ENCODE data around the gene NAT10.

The NAT10 gene

DNA sequence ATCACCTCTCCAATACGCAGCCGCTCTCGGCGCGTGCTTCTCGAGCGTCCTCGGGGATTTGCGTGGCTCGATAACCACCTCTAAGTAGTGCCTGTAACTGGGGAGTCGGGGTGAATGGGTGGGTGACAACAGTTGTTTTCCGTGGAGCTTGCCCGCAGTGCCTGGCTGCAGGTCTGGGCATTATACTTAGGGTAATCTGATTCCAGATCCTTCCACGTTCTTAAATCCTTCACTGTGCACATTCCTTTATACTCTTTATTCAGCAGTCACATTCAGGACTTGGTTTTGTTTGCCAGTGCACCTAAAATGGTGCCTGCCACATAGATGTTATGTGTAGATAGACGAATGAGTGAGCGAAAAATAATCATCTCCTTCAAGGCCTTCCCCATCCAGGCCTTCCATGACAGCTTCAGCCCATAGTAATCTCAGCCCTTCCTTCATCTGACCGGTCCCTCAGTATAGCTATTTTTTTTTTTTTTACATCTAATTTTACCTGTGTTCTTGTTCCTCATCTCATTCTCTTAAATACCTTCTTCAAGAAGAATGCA, 602 bp downstream of the NAT10 start:
- in situ Hi-C loops (cut with MboI; ENCODE audit: low sequenced_read_pairs): no loop called here

DNA sequence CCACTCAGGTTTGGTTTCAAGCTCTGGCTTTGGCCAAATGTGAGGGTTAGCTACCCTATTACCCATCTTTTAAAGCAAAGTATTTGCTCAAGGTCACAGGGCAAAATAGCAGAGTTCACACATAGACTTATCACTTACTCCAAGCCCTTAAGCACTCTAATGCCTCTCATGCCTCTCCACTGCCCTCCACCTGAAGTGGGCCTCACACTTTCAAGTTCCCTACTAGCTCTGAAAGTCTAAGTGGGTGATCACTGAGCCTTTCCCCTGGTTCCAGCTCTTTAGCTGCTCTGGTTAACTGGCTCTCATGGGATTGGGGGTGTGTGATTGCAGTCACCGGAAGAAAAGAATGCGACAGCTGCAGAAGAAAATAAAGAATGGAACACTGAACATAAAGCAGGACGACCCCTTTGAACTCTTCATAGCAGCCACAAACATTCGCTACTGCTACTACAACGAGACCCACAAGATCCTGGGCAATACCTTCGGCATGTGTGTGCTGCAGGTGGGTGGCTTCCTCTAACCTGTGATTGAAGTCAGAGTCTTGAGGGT, 6.4 kb downstream of the NAT10 start:
- in situ Hi-C loops (cut with MboI; ENCODE audit: low sequenced_read_pairs): no loop called here

GRCh38 chr11:34114014-34114413, 8.6 kb downstream of the NAT10 start:
- in situ Hi-C loops (cut with MboI; ENCODE audit: low sequenced_read_pairs): no loop called here

DNA sequence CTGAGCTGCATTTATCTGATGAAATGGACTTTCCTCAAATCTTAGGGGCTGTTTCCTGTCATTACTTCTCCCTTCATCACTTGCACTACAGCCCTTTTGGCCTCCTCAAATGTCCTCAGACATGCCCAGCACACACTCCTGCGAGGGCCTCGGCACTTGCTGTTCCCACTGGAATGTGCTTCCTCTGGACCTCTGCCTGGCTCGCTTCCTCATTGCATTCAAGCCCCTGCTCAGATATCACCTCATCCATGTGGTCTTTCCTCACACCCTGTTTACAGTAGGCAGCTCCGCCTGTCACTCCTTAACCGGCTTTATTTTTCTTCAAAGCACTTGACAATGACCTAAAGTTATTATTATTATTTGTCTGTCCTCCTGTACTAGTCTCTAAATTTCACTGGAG, 9.0 kb downstream of the NAT10 start:
- in situ Hi-C loops (cut with MboI; ENCODE audit: low sequenced_read_pairs): no loop called here

DNA sequence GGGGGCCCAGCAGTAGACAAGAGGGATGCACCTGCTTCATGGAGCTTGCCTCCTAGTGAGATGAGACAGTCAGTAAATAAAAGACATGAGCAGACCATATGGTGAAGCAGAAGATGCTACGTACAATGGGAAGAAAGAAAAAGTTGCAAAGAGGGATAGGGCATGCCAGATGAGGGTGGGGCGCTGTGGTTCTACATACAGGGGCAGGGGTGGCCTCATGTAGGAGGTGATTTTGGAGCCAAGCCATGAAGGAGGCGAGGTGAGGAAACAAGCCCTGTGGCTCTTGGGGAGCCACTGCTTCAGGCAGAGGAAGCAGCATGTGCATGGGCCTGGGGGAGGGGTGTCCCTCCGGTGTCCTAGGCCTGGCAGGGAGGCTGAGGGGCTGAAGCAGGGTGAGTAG, 15.2 kb downstream of the NAT10 start:
- in situ Hi-C loops (cut with MboI; ENCODE audit: low sequenced_read_pairs): no loop called here

DNA sequence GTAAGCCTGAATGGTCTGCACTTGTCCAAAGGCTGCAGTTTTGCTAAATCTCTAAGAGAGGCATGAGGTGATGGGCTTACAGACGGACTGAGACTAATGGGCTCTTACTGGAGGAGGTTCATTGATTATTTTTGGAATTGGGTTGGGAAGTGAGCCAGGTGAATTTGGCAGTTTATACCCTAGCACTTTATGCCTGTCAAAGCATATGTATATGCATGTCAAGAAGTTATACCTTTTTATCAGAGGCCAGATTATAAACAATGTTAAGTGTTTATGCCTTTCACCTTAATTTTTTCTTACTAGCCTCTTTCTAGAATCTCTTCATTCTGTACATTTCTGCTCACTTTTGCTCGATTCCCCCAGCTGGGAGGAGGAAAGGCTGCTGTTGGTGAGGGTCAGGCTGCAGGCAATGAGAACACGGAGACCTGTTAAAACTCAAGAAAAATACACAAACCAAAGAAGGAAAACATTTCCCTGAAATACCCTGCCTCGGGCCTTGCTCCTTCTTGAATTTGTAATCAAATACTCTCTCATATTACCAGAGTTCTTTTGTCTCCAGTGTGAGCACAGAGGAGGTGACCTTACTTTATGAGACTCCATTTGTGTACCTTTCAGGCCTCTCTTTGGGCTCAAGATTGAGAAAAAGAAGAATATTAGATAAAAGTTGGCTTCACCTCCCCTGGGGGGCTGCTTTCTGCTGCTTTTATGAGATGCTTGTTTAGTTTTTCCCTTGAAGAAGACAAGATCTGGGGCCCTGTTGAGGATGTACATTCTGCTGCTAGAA, 19.6 kb downstream of the NAT10 start:
- in situ Hi-C loops (cut with MboI; ENCODE audit: low sequenced_read_pairs): no loop called here

- in situ Hi-C loops (cut with MboI; ENCODE audit: low sequenced_read_pairs): no loop called here
These were observed 21.8 kb downstream of the NAT10 start for GRCh38 chr11:34126959-34127848.

DNA sequence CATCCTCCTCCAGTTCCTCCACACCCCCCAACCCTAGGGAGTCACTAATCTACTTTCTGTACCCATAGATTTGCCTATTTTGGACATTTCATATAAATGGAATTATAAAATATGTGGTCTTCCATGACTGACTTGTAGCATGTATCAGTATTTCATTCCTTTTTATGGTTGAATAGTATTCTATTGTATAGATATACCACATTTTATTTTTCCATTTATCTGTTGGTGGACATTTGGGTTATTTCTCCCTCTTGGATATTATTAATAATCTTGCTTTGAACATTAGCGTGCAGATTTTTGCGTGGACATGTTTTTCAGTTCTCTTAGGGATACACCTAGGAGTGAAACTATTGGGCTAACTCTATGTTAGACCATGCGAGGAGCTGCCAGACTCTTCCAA, 23.4 kb downstream of the NAT10 start:
- in situ Hi-C loops (cut with MboI; ENCODE audit: low sequenced_read_pairs): no loop called here

GRCh38 chr11:34132261-34132965, 27.0 kb downstream of the NAT10 start:
- in situ Hi-C loops (cut with MboI; ENCODE audit: low sequenced_read_pairs): no loop called here

DNA sequence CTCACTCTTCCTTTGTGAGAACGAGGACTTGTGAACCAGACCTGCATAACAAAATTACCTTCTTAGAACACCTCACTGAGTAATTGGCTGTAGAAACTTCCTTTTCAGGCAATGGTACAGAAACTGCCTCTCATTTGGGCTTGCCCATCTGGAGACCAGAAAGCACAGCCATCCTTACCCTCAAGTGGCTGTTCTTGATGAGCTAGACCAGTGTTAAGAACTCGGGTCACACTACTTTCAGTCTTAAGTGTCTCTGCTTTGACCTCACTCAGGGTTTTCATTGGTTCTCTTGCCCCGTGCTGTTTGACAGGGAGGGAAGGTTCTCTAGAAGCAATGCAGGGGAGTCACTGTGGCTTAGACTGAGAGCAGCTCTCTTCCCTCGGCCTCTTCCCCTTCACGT, 29.3 kb downstream of the NAT10 start:
- in situ Hi-C loops (cut with MboI; ENCODE audit: low sequenced_read_pairs): no loop called here

- in situ Hi-C loops (cut with MboI; ENCODE audit: low sequenced_read_pairs): no loop called here
These were observed 30.0 kb downstream of the NAT10 start for GRCh38 chr11:34135439-34135838.

DNA sequence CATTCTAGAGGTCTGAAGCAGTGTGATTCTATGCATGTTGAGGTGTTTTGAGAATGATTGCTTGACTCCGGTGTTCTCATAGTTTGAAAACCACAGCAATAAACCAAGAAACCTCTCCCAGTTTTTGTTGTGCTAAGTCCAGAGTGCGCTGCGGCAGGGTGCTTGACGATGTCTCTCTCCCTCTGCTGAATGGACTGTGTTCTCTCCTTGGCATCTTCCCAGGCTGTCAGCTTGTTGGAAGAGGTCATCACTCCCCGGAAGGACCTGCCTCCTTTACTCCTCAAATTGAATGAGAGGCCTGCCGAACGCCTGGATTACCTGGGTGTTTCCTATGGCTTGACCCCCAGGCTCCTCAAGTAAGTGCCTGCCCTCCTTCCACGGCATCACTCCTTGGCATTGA, 31.0 kb downstream of the NAT10 start:
- in situ Hi-C loops (cut with MboI; ENCODE audit: low sequenced_read_pairs): no loop called here

DNA sequence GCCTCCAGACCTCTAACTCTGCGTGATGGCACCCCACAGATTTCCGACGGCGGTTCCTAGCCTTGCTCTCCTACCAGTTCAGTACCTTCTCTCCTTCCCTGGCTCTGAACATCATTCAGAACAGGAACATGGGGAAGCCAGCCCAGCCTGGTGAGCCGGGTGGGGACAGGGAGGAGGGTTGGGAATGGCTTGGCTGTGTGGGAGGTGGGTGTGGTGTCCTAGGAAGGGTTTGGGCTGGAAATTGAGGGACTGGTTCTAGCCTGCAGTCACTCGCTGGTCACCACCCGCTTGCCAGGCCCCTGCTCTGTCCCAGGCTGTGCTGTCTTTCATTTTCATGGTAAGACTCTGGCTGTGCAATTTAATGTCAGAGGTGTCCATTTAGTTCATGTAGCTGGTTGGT, 33.9 kb downstream of the NAT10 start:
- in situ Hi-C loops (cut with MboI; ENCODE audit: low sequenced_read_pairs): no loop called here

DNA sequence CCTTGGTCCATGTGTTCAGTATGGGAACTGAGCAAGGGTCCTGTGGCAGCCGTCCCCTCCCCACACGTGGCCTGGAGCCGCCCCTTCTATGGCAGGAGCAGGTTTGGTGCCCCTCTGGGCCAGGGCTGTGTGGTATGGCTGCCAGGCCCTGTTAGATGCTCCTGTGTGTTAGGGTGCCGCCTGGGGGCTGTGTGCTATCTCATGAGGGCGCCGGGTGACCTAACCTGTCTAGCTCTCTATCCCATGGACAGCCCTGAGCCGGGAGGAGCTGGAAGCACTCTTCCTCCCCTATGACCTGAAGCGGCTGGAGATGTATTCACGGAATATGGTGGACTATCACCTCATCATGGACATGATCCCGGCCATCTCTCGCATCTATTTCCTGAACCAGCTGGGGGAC, 34.7 kb downstream of the NAT10 start:
- in situ Hi-C loops (cut with MboI; ENCODE audit: low sequenced_read_pairs): no loop called here

- in situ Hi-C loops (cut with MboI; ENCODE audit: low sequenced_read_pairs): no loop called here
These were observed 37.6 kb downstream of the NAT10 start for GRCh38 chr11:34143048-34143447.

GRCh38 chr11:34145073-34145472, 39.6 kb downstream of the NAT10 start:
- in situ Hi-C loops (cut with MboI; ENCODE audit: low sequenced_read_pairs): no loop called here

DNA sequence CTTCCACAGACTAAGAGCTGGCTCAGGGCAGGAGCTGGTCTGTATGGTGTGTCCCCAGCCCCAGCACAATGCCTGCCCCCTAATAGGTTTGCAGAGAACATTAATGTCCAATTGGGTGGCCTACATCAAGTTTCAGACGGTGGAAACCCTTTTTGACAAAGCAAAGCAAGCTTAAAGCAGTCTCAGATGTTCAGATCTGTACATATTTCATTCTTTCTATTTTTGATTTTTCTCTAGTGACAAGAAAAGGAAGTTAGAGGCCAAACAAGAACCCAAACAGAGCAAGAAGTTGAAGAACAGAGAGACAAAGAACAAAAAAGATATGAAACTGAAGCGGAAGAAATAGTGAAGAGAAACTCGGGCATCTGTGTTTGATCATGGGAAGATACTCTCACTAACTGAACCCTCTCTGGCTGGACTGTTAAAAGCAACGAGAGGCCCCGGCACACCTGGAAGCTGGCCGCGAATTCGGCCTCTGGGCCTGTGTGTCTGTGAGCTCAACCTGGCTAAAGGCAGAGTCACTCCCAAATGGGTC, 40.5 kb downstream of the NAT10 start:
- in situ Hi-C loops (cut with MboI; ENCODE audit: low sequenced_read_pairs): no loop called here

GRCh38 chr11:34146411-34146810, 41.0 kb downstream of the NAT10 start:
- in situ Hi-C loops (cut with MboI; ENCODE audit: low sequenced_read_pairs): no loop called here

- in situ Hi-C loops (cut with MboI; ENCODE audit: low sequenced_read_pairs): no loop called here
These were observed 41.4 kb downstream of the NAT10 start for GRCh38 chr11:34146866-34147265.

DNA sequence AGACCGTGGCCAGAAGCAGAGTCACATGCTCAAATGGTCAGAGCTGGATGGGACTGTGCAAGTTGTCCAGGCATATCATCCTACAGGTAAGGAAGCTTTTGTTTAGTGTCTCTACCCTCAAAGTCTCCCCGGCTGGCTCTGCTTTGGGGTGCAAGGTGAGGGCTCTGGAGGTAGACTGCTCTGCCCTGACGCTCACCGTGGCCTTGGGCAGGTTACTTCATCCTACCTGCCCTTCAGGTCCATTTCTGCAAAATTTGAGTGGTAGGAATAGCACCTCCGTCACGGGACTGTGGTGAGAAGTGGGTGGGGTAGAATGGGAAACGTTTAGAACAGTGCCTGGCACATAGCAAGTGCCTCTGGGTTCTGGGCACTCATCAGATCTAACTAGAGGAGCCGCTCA, 42.2 kb downstream of the NAT10 start:
- in situ Hi-C loops (cut with MboI; ENCODE audit: low sequenced_read_pairs): no loop called here
